Glomerular endothelial cell (primary cell): ENCODE measurements around the gene CPT1C. TPM values are rescaled to one million over a fixed set of nuclear protein-coding genes. Genes with fewer than 3 reads are reported as not detected.
A peak's percentile ranks its signal among the peaks of the same experiment; 100 is the strongest.

ENCODE experiments used
- DNase-seq: peaks from one replicate; pipeline ENCODE4 v3.0.0-alpha.2; 2011; ENCODE audit warnings: low read depth, low spot score; ENCODE audit errors: extremely low read depth
- total RNA-seq: library from RNA; depleted of rRNA; stranded (reverse); fragments of >200 nt; gene quantifications from 2 replicates; pipeline ENCODE4 v1.2.3, GENCODE V29; 2015

Gene CPT1C
- total RNA-seq, 1 donor from 2014 or later, result 28.4 TPM

- no peak for DNase-seq
Measured at GRCh38 chr19:49660338-49660961, 30.5 kb upstream of the CPT1C start.

- DNase-seq, result no peak
Measured at GRCh38 chr19:49662011-49662410, 28.9 kb upstream of the CPT1C start.

GRCh38 chr19:49663224-49663623, 27.7 kb upstream of the CPT1C start:
- DNase-seq, result no peak

GRCh38 chr19:49664171-49665035, 26.5 kb upstream of the CPT1C start:
- no peak for DNase-seq

GRCh38 chr19:49665036-49665350, 25.9 kb upstream of the CPT1C start:
- no peak for DNase-seq

- DNase-seq, result no peak
Measured at GRCh38 chr19:49665351-49666119, 25.4 kb upstream of the CPT1C start, which contains the start of the genes BCL2L12 and IRF3. Gene BCL2L12 (plus strand): TSS chr19:49665933. CDS start chr19:49666693, 760 bp downstream. Gene IRF3 (minus strand): TSS chr19:49665857. CDS start chr19:49664838, 1,019 bp downstream.

- DNase-seq, result no peak
Measured at GRCh38 chr19:49666120-49666444, 24.8 kb upstream of the CPT1C start.

GRCh38 chr19:49667473-49667872, 23.4 kb upstream of the CPT1C start:
- no peak for DNase-seq

GRCh38 chr19:49669516-49669915, 21.4 kb upstream of the CPT1C start:
- no peak for DNase-seq

- DNase-seq, result no peak
Measured at GRCh38 chr19:49672131-49672919, 18.6 kb upstream of the CPT1C start.

- DNase-seq, result peak; percentile 95
Measured at GRCh38 chr19:49676136-49676783, 14.7 kb upstream of the CPT1C start.

GRCh38 chr19:49676784-49677230, 14.1 kb upstream of the CPT1C start:
- peak; percentile 99 for DNase-seq

GRCh38 chr19:49677231-49677900, 13.6 kb upstream of the CPT1C start, which contains the start of gene PRMT1:
Gene PRMT1 (plus strand): TSS chr19:49677271. CDS start chr19:49677281, 10 bp downstream.
- no peak for DNase-seq

GRCh38 chr19:49677901-49678674, 12.8 kb upstream of the CPT1C start:
- no peak for DNase-seq

- DNase-seq, result no peak
Measured at GRCh38 chr19:49678985-49679770, 11.7 kb upstream of the CPT1C start.

GRCh38 chr19:49679771-49680413, 11.0 kb upstream of the CPT1C start:
- no peak for DNase-seq
